NT2/D1 (cell line): Measurements from ENCODE around the gene ENDOV.

Source experiments
- DNase-seq: peaks from one replicate; pipeline ENCODE4 v3.0.0-alpha.2; 2011; ENCODE audit warnings: low read depth, low spot score
- H3K27me3 ChIP-seq: 2 replicates; pipeline ENCODE4 v1.6.0; 2011; ENCODE audit warnings: mild to moderate bottlenecking; ENCODE audit not compliant: insufficient read length, insufficient read depth
- H3K36me3 ChIP-seq: 2 replicates; pipeline ENCODE4 v1.6.1; 2011; ENCODE audit warnings: mild to moderate bottlenecking, low read length, mixed read lengths; ENCODE audit not compliant: insufficient read depth, insufficient read length
- H3K4me1 ChIP-seq: 2 replicates; pipeline ENCODE4 v1.5.1; 2011; ENCODE audit not compliant: insufficient read depth, insufficient read length
- H3K4me3 ChIP-seq: 2 replicates; pipeline ENCODE4 v1.5.1; 2011; ENCODE audit warnings: low read depth; ENCODE audit not compliant: insufficient read length
- H3K9ac ChIP-seq: 2 replicates; pipeline ENCODE4 v1.6.0; 2011; ENCODE audit warnings: low read depth; ENCODE audit not compliant: insufficient read length
- H3K9me3 ChIP-seq: 2 replicates; pipeline ENCODE4 v1.5.1; 2011; ENCODE audit warnings: mild to moderate bottlenecking, low read length; ENCODE audit not compliant: insufficient read depth
- SUZ12 ChIP-seq: IDR thresholded peaks from 2 replicates; pipeline ENCODE4 v1.6.1; 2011; ENCODE audit not compliant: insufficient read length, insufficient read depth; ENCODE audit errors: extremely low read depth
- YY1 ChIP-seq: IDR thresholded peaks from 2 replicates; pipeline ENCODE4 v1.6.1; 2011; ENCODE audit not compliant: insufficient read length, insufficient read depth
- ZNF274 ChIP-seq: IDR thresholded peaks from 2 replicates; pipeline ENCODE4 v1.6.1; 2011; ENCODE audit warnings: mild to moderate bottlenecking, low read depth, low read length

The ENDOV gene

DNA sequence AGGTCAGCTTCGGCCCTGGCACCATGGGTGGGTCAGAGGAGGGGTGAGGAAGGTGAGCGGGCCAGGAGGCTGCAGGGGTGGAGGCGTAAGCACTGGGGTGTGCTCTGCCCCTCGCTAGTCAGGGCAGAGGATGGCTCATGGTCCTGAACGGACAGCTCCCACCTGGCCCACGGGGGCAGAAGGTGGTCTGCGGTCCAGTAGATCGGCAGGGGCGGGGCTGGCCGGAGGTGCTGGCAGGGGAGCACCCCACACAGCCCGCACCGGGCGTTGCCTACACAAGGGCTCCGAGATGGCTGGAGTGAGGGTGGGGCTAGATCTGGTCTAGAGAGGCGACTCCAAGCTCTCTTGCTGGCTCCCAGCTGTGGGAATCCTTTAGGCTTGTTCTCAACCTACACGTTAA is 53.3 kb downstream of the ENDOV start:
- peaks cover 39% of the 10 kb centered on the region for H3K27me3 ChIP-seq
- no peaks in the 10 kb centered on the region for H3K36me3 ChIP-seq

DNA sequence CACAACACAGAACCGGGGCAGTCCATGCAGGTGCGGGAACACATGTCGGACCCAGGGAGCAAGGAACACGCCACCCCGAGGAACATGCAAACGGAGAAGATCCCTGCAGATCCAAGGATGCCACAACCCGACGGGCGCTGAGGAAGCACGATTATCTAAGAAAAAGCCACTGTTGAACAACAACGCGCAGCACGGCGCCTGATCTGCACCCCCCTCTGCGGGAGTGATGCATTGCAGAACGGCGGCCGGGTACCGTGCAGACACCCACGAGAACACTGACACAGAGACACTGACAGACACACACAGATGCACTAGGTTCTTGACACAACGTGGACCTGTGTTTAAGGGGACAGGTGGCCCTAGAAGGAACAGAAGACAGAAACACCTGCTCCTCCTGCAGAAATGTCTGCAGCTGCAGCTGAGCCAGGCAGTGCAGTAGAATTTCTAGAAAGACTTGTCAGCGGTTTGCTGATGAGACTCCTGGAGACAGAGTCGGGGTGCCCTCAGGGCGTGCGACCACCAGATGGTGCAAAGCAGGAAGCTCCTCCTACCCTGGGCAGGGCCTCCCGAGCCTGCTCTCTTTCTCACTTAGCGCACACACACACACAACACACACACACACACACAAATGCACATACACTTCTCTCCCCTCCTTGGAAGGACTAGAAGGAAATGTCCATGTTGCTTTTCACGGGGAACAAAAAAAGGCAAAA is 54.0 kb downstream of the ENDOV start:
- H3K4me3 ChIP-seq: no peak overlapping the region
- no peaks in the 10 kb centered on the region for H3K36me3 ChIP-seq
- peaks cover 46% of the 10 kb centered on the region for H3K27me3 ChIP-seq
- no peak for TF ChIP-seq SUZ12
- TF ChIP-seq YY1: no peak
- no peak for TF ChIP-seq ZNF274
- H3K4me1 ChIP-seq: peaks cover 6% of the 10 kb centered on the region
- no peaks in the 10 kb centered on the region for H3K9me3 ChIP-seq
- no peak overlapping the region for H3K9ac ChIP-seq
- no peak for DNase-seq

More for the DNA sequence above, 53.3 kb downstream of the ENDOV start:
- DNase-seq: no peak
- Histone ChIP-seq H3K4me3 (no peak overlapping the region), H3K9me3 (no peaks in the 10 kb centered on the region), H3K9ac (no peak overlapping the region), H3K4me1 (peaks cover 6% of the 10 kb centered on the region)
- no peak for TF ChIP-seq SUZ12

DNA sequence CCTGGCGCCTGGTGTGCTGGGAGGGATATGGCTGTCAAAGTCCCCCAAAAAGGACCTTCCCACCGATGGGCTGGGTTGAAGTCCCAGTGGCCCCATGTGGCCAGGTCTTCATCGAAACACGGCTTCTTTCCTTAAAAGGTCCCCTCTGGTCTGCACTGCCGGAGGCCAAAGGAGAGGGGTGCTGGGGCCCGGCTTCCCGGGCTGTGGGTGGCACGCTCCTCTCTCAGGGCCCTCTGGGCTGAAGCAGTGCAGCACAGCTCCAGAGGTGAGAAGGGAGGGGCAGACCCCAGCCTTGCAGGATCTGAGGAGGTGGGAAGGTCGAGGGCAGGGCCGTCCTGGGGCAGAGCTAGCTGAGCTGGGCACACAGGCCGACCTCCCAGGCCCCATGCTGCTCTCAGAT is 54.7 kb downstream of the ENDOV start:
- H3K9me3 ChIP-seq: no peaks in the 10 kb centered on the region
- H3K36me3 ChIP-seq: no peaks in the 10 kb centered on the region
- no peak overlapping the region for H3K4me3 ChIP-seq
- DNase-seq: no peak
- peaks cover 6% of the 10 kb centered on the region for H3K4me1 ChIP-seq
- no peak overlapping the region for H3K9ac ChIP-seq
- peaks cover 53% of the 10 kb centered on the region for H3K27me3 ChIP-seq
- TF ChIP-seq YY1: no peak
- no peak for TF ChIP-seq ZNF274
- no peak for TF ChIP-seq SUZ12

DNA sequence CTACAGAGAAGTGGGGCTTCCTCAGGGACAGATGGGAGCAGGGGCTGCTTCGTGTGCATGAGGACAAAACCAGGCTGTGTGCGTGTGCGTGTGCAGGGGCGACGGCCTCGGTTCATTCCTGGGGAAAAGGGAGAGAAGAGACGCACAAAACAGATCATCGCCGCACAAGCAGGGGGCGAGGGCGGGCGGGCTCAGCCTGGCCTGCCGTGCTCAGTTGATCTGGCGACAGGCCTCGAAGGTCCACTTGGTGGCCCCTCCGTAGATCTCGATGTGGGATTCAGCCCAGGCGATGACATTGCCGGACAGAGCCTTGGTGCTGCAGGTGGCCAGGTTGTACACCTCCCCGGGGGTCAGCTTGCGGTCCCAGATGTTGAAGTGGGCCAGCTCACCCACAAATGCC is 55.6 kb downstream of the ENDOV start:
- Histone ChIP-seq H3K9ac (no peak overlapping the region), H3K4me3 (no peak overlapping the region), H3K4me1 (peaks cover 12% of the 10 kb centered on the region), H3K9me3 (no peaks in the 10 kb centered on the region), H3K36me3 (no peaks in the 10 kb centered on the region), H3K27me3 (peaks cover 57% of the 10 kb centered on the region)
- DNase-seq: no peak
- TF ChIP-seq SUZ12 (no peak), ZNF274 (no peak), YY1 (no peak)

DNA sequence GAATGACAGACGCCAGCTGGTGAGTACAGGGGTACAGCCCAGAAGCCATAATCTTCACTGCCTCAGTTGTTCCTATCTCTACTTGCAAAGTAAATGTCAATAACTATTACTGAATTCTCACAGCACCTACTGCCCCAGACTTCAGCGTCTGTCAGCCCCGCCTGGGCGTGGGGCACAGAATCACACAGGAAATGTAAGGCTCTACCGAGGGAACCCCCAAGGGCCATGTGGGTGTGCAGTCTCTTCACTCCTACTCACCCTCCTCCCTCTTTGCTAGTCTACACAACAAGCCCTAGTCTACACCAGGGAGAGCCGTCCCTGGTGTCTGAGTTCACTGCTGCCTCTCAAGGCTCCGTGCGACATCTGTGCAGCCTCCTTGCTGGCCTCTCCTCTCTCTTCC is 57.0 kb downstream of the ENDOV start:
- peaks cover 62% of the 10 kb centered on the region for H3K27me3 ChIP-seq

DNA sequence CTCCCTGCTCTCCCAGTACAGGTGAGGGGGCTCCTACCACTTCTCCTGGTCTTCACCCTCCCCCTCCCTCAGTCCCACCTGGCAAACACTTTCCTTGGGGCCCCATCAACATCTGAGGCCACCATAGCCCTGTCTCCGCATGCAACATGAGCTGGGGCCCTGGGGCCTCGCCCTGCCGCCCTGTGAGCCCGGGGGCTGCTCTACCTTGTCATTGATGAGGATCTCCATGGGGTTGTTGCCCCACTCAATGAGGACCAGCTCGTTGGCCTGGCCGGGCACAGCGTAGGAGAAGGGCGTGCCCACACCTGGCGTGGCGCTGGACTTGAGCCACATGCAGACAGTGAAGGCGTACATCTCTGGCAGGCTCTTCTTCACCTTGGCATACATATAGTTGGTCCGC is 58.0 kb downstream of the ENDOV start:
- H3K9me3 ChIP-seq: no peaks in the 10 kb centered on the region
- H3K27me3 ChIP-seq: peaks cover 73% of the 10 kb centered on the region
- TF ChIP-seq ZNF274 (no peak), YY1 (no peak), SUZ12 (no peak)
- DNase-seq: no peak
- H3K4me1 ChIP-seq: peaks cover 12% of the 10 kb centered on the region
- no peaks in the 10 kb centered on the region for H3K36me3 ChIP-seq
- H3K4me3 ChIP-seq: no peak overlapping the region
- no peak overlapping the region for H3K9ac ChIP-seq

More for the DNA sequence above, 57.0 kb downstream of the ENDOV start:
- Histone ChIP-seq H3K9me3 (no peaks in the 10 kb centered on the region), H3K4me1 (peaks cover 12% of the 10 kb centered on the region), H3K36me3 (no peaks in the 10 kb centered on the region), H3K4me3 (no peak overlapping the region), H3K9ac (no peak overlapping the region)
- TF ChIP-seq YY1 (no peak), ZNF274 (no peak), SUZ12 (no peak)
- no peak for DNase-seq

DNA sequence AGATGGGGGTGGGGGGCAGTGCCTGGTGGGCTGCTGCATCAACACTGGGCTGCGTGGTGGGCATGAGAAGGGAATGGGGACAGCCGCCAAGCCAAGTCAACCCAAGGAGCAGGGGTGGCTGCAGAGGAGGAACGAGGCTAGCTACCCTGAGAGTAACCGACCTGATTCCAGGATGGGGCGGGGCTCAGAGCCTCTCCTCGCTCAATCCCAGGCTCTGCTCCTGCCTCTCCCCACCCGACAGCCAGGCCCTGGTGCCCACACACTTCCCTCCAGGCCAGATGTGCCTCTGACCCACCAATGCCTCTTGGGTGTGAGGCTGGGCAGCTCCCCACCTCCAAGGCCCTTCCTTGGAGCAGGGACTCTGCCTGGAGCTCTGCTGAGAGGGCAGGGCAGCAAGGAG is 58.7 kb downstream of the ENDOV start:
- H3K4me3 ChIP-seq: no peak overlapping the region
- no peaks in the 10 kb centered on the region for H3K36me3 ChIP-seq
- H3K9ac ChIP-seq: no peak overlapping the region
- TF ChIP-seq SUZ12 (no peak), YY1 (no peak), ZNF274 (no peak)
- peaks cover 80% of the 10 kb centered on the region for H3K27me3 ChIP-seq
- H3K9me3 ChIP-seq: no peaks in the 10 kb centered on the region
- peaks cover 16% of the 10 kb centered on the region for H3K4me1 ChIP-seq
- DNase-seq: no peak
